Measurements from ENCODE around the gene NMNAT2.

DNA sequence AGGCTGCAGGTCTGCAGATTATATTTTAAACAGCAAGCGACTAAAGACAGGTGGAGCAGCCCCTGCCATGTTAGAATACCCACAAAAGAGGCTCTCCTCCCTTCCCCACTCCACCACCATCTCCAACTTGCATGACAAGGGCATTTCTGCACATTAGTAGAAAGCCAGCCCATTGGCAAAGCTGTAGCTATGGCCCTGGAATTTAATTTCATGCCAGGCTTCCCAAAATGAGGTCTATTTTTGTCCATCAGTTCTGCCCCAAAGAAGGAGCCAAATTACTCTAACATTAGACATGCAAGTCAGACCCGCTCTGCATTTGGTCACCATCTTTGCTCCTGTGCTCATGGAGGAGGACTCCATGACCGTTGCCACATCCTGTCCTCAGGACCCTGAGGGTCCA lies 116.9 kb downstream of the NMNAT2 start:
- TF ChIP-seq EP300 (IDR thresholded peaks at IDR 0.05; ENCODE audit: borderline replicate concordance) (no peak), TAF1 (IDR thresholded peaks at IDR 0.05; ENCODE audit: low read depth) (no peak), TEAD4 (IDR thresholded peaks at IDR 0.05) (no peak), YY1 (IDR thresholded peaks at IDR 0.05; ENCODE audit: low read depth) (no peak), RAD21 (IDR thresholded peaks at IDR 0.05; ENCODE audit: low read depth) (no peak), TCF12 (IDR thresholded peaks at IDR 0.05; ENCODE audit: low read depth) (no peak)
- TF ChIP-seq, protein P1, sequence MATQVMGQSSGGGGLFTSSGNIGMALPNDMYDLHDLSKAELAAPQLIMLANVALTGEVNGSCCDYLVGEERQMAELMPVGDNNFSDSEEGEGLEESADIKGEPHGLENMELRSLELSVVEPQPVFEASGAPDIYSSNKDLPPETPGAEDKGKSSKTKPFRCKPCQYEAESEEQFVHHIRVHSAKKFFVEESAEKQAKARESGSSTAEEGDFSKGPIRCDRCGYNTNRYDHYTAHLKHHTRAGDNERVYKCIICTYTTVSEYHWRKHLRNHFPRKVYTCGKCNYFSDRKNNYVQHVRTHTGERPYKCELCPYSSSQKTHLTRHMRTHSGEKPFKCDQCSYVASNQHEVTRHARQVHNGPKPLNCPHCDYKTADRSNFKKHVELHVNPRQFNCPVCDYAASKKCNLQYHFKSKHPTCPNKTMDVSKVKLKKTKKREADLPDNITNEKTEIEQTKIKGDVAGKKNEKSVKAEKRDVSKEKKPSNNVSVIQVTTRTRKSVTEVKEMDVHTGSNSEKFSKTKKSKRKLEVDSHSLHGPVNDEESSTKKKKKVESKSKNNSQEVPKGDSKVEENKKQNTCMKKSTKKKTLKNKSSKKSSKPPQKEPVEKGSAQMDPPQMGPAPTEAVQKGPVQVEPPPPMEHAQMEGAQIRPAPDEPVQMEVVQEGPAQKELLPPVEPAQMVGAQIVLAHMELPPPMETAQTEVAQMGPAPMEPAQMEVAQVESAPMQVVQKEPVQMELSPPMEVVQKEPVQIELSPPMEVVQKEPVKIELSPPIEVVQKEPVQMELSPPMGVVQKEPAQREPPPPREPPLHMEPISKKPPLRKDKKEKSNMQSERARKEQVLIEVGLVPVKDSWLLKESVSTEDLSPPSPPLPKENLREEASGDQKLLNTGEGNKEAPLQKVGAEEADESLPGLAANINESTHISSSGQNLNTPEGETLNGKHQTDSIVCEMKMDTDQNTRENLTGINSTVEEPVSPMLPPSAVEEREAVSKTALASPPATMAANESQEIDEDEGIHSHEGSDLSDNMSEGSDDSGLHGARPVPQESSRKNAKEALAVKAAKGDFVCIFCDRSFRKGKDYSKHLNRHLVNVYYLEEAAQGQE (IDR thresholded peaks at IDR 0.05; ENCODE audit: low read depth), result no peak
- TF ChIP-seq, protein P2, sequence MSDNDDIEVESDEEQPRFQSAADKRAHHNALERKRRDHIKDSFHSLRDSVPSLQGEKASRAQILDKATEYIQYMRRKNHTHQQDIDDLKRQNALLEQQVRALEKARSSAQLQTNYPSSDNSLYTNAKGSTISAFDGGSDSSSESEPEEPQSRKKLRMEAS (IDR thresholded peaks at IDR 0.05), result no peak

Data from Ishikawa (cell line).